ENCODE measurements around the gene PCCA. TPM values are rescaled to one million over a fixed set of nuclear protein-coding genes. Genes with fewer than 3 reads are reported as not detected.
"Not testable (repeated sequence)": the region's sequence is repeated elsewhere in the genome, so short reads cannot be mapped to it uniquely, and the experiment has no call there.

The PCCA gene
- total RNA-seq, 1 donor: 33.7 TPM

- TF ChIP-seq, protein P1, sequence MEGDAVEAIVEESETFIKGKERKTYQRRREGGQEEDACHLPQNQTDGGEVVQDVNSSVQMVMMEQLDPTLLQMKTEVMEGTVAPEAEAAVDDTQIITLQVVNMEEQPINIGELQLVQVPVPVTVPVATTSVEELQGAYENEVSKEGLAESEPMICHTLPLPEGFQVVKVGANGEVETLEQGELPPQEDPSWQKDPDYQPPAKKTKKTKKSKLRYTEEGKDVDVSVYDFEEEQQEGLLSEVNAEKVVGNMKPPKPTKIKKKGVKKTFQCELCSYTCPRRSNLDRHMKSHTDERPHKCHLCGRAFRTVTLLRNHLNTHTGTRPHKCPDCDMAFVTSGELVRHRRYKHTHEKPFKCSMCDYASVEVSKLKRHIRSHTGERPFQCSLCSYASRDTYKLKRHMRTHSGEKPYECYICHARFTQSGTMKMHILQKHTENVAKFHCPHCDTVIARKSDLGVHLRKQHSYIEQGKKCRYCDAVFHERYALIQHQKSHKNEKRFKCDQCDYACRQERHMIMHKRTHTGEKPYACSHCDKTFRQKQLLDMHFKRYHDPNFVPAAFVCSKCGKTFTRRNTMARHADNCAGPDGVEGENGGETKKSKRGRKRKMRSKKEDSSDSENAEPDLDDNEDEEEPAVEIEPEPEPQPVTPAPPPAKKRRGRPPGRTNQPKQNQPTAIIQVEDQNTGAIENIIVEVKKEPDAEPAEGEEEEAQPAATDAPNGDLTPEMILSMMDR (IDR thresholded peaks at IDR 0.05; ENCODE audit: insufficient read depth, low read depth, low read length): no peak
- peak overlapping the region; percentile 89 for H3K4me3 ChIP-seq (ENCODE audit: low read depth, low read length)
- no peak for DNase-seq (ENCODE audit: low read depth)
These were observed 635 bp upstream of the PCCA start for GRCh38 chr13:100088273-100088643.

GRCh38 chr13:100089465-100090032 lies 656 bp downstream of the PCCA start:
- TF ChIP-seq, protein P1 (IDR thresholded peaks at IDR 0.05; ENCODE audit: insufficient read depth, low read depth, low read length): no peak
- peak overlapping the region; percentile 89 for H3K4me3 ChIP-seq (ENCODE audit: low read depth, low read length)
- DNase-seq (ENCODE audit: low read depth): peak; percentile 42

DNA sequence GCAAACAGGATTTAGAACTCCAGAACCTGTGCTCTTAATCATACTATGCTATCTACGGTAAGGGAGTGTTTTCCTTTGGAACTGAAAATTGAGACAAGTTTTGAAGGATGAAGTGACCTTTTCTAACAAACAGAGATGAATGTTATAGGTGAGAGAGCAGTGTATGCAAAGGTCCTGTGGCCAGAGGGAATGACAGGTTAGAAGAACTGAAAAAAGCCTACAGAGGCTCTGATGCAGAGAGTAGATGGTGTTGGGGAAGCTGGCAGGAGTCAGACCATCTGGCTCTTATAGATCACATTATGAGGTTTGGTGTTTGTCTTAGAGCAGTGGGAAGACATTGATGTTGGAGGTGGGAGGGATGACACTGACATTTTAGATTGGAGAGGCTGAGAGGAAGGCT lies 2.0 kb downstream of the PCCA start:
- TF ChIP-seq, protein P1 (IDR thresholded peaks at IDR 0.05; ENCODE audit: insufficient read depth, low read depth, low read length): no peak
- DNase-seq (ENCODE audit: low read depth): no peak
- no peak overlapping the region for H3K4me3 ChIP-seq (ENCODE audit: low read depth, low read length)

DNA sequence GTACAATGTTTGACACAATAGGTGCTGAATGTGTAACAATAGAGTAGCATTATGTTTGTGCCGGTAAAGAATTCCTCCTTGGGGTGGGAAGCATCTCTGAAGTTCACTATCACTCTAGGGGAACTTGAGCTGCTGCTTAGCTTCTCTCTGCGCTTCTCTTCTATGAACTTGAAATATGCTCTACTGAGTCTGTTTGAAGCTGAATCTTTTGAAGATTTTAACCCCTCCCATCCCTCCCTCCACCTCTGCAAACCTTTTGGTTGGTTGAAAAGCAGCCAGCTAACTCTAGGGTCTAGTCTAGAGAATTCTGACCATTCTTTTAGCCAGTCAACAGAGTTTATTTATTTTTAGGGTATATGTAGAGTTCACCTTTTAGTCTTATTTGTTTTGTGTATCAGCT lies 2.5 kb downstream of the PCCA start:
- TF ChIP-seq, protein P1 (IDR thresholded peaks at IDR 0.05; ENCODE audit: insufficient read depth, low read depth, low read length): no peak
- no peak overlapping the region for H3K4me3 ChIP-seq (ENCODE audit: low read depth, low read length)
- no peak for DNase-seq (ENCODE audit: low read depth)

DNA sequence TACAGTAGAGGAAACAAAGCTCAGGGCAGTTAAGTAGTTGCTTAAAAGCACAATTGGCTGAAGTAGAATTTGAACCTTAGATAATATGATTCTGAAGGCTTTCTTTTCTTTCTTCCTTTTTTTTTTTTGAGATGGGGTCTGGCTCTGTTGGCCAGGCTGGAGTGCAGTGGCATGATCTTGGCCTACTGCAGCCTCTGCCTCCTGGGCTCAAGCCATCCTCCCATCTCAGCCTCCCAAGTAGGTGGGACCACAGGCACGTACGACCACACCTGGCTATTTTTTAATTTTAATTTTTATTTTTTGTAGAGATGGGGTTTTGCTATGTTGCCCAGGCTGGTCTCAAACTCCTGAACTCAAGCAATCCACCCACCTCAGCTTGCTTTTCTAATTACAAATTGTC lies 3.4 kb downstream of the PCCA start:
- not testable (repeated sequence) for DNase-seq (ENCODE audit: low read depth); H3K4me3 ChIP-seq (ENCODE audit: low read depth, low read length)

DNA sequence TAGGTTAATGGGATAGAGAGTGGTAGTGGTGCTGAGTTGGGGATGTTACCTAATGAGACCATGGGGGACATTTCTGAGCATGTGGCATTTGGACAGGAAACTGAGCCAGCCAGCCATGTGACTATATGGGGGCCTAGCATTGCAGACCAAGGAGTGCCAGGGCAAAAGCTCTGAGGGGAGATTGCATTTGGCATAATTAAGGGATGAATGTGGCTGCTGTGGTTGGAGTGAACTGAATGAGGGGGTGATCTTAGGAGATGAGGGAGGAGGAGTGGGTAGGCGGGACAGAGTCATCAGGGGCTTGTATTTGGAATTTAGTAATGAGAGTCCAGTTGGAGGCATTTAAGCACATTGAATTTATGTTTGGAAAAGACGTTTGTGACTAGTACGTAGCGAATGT lies 6.6 kb downstream of the PCCA start:
- TF ChIP-seq, protein P1 (IDR thresholded peaks at IDR 0.05; ENCODE audit: insufficient read depth, low read depth, low read length): no peak
- no peak for DNase-seq (ENCODE audit: low read depth)
- H3K4me3 ChIP-seq (ENCODE audit: low read depth, low read length): no peak overlapping the region

DNA sequence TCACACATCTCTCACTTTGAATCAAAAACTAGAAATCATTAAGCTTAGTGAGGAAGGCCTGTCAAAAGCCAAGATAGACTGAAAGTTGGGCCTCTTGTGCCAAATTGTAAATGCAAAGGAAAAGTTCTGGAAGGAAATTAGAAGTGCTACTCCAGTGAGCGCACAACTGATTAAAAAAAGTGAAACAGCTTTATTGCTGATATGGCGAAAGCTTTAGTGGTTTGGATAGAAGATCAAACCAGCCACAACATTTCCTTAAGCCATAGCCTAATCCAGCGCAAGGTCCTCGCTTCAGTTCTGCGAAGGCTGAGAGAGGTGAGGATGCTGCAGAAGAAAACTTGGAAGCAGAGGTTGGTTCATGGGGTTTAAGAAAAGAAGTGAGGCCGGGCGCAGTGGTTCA lies 7.6 kb downstream of the PCCA start:
- DNase-seq (ENCODE audit: low read depth): no peak
- TF ChIP-seq, protein P1 (IDR thresholded peaks at IDR 0.05; ENCODE audit: insufficient read depth, low read depth, low read length): no peak
- no peak overlapping the region for H3K4me3 ChIP-seq (ENCODE audit: low read depth, low read length)

Measured in fibroblast of villous mesenchyme (primary cell).